ES-I3 (cell line): Measurements from ENCODE around the gene ROR2.

Experiments
- H3K36me3 ChIP-seq: 2 replicates; pipeline ENCODE4 v1.6.1; 2013; ENCODE audit warnings: mild to moderate bottlenecking, low read length, control low read depth, moderate library complexity; ENCODE audit not compliant: insufficient read depth
- H3K4me1 ChIP-seq: 2 replicates; pipeline ENCODE4 v1.6.1; 2013; ENCODE audit warnings: mild to moderate bottlenecking, control low read depth, low read length; ENCODE audit not compliant: insufficient read depth
- H3K9ac ChIP-seq: 2 replicates; pipeline ENCODE4 v1.6.1; 2013; ENCODE audit warnings: low read depth, mild to moderate bottlenecking, low read length, moderate library complexity
- H3K9me3 ChIP-seq: 2 replicates; pipeline ENCODE4 v1.6.1; 2013; ENCODE audit warnings: mild to moderate bottlenecking, low read length, moderate library complexity; ENCODE audit not compliant: control insufficient read depth, insufficient read depth

ROR2 gene

GRCh38 chr9:91660521-91660920, 289.5 kb downstream of the ROR2 start:
- Histone ChIP-seq H3K9me3 (no peaks in the 10 kb centered on the region), H3K9ac (no peak overlapping the region), H3K36me3 (no peaks in the 10 kb centered on the region), H3K4me1 (peaks cover 5% of the 10 kb centered on the region; the same call in 1 of the 2 replicates)

- no peaks in the 10 kb centered on the region for H3K9me3 ChIP-seq
- H3K9ac ChIP-seq, result no peak overlapping the region
- peaks cover 5% of the 10 kb centered on the region; the same call in 1 of the 2 replicates for H3K4me1 ChIP-seq
- H3K36me3 ChIP-seq, result no peaks in the 10 kb centered on the region
Observed at GRCh38 chr9:91659529-91660495, 290.2 kb downstream of the ROR2 start.

- Histone ChIP-seq H3K9me3 (no peaks in the 10 kb centered on the region), H3K36me3 (no peaks in the 10 kb centered on the region), H3K9ac (no peak overlapping the region), H3K4me1 (peaks cover 9% of the 10 kb centered on the region; the same call in 1 of the 2 replicates)
Observed at GRCh38 chr9:91658513-91659105, 291.4 kb downstream of the ROR2 start.

DNA sequence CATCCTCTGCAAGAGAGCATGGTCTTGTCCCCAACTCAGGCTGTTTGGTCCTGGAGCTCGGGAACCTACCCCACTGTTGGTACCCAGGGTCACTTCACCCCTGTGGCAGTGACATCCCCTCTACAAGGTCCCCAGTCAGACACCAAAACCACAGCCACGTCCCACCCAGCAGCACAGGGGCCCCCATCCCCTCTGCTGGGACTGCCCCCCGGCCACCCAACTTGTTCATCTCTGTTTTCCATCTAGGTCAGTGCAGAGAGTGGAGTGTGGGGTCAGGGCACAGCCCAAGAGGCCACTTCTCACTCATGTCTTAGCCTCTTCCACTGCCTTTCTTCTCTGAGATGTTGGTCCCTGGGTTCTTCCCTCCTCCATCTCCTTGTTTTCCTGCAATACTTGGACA, 292.5 kb downstream of the ROR2 start:
- no peaks in the 10 kb centered on the region for H3K9me3 ChIP-seq
- no peak overlapping the region for H3K9ac ChIP-seq
- no peaks in the 10 kb centered on the region for H3K36me3 ChIP-seq
- peaks cover 9% of the 10 kb centered on the region; the same call in 1 of the 2 replicates for H3K4me1 ChIP-seq

GRCh38 chr9:91655658-91656057, 294.4 kb downstream of the ROR2 start:
- Histone ChIP-seq H3K36me3 (no peaks in the 10 kb centered on the region), H3K4me1 (peaks cover 9% of the 10 kb centered on the region; the same call in 1 of the 2 replicates), H3K9ac (no peak overlapping the region), H3K9me3 (no peaks in the 10 kb centered on the region)

DNA sequence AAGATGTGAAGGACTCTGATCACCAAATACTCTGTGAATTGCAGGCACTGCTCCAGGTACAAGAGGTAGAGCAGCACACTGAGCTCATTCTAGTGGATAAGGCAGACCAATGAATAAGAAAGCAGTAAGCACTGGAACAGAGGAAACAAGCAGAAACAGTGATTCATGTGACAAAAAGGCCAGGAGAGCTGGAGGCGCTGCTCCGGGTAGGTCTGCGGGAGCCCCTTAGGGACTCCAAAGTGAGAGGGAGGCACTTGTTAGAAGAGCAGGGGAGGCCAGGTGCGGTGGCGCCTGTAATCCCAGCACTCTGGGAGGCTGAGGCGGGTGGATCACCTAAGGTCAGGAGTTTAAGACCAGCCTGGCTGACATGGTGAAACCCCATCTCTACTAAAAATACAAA, 294.8 kb downstream of the ROR2 start:
- Histone ChIP-seq H3K9ac (no peak overlapping the region), H3K4me1 (peaks cover 7% of the 10 kb centered on the region; the same call in 1 of the 2 replicates), H3K36me3 (no peaks in the 10 kb centered on the region), H3K9me3 (no peaks in the 10 kb centered on the region)

DNA sequence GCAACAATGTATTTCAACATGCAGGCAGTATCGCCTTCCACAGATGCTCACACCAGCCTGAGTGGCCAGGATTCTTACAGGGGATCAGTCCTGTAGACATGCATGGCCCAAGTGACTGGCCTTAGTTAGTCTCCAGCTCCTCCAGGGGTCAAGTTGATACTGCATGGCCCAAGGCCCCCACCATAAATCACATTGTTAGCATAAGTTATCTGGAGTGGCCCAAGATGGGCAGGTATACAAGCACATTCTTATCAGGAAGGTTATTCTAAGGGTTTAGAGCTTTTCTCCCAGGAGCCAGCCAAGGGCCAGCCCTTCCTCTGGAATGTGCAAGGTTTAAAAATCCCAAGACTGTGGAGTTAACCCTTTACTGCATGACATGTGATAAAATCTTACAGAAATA, 295.5 kb downstream of the ROR2 start:
- no peaks in the 10 kb centered on the region for H3K9me3 ChIP-seq
- no peak overlapping the region for H3K9ac ChIP-seq
- no peaks in the 10 kb centered on the region for H3K36me3 ChIP-seq
- H3K4me1 ChIP-seq, result 0 out of 2 replicates have a peak, but pooled peaks cover 5% of the 10 kb centered on the region

DNA sequence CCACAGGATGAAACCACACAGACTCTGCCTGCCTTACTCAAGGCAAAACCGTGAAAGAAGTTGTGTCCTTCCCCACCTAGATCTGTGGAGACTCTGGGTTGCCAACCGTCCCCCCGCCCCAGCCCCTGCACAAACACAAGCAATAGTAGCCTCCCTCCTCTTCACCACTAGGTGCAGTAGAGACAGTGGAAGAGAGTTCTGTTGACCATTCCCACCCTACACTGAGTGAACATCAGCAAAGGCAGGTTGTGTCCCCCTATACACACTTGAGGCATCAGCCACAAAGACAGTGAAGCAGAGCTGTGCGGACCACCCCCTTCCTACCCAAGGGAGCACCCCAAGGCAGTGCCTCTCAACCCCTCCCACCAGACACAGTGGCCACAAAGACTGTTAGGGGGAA, 302.7 kb downstream of the ROR2 start:
- H3K9me3 ChIP-seq, result no peaks in the 10 kb centered on the region

GRCh38 chr9:91646702-91647101, 303.3 kb downstream of the ROR2 start:
- Histone ChIP-seq H3K9ac (no peak overlapping the region), H3K9me3 (no peaks in the 10 kb centered on the region), H3K36me3 (no peaks in the 10 kb centered on the region), H3K4me1 (no peaks in the 10 kb centered on the region)

More for the DNA sequence above, 302.7 kb downstream of the ROR2 start:
- H3K9ac ChIP-seq, result no peak overlapping the region
- no peaks in the 10 kb centered on the region for H3K4me1 ChIP-seq
- H3K36me3 ChIP-seq, result no peaks in the 10 kb centered on the region

DNA sequence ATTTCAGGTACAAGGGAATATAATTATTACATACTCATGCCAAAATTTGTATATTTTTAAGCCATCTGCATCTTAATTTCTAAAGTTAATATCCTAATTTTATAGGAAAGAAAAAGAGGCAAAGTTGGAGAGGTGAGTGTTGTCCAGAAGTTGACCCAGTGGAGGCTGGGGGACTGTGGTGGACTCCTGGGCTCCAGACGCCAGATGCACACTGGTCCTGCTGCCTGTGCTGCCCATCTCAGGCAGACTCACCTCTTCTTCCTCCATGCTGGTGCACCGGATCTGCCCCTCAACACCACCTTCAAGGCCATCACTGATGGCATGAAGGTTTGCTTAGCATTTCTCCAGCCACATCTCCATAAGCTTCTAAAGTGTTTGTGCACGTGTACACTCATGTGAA, 305.6 kb downstream of the ROR2 start:
- no peaks in the 10 kb centered on the region for H3K9me3 ChIP-seq
- H3K4me1 ChIP-seq, result no peaks in the 10 kb centered on the region
- no peak overlapping the region for H3K9ac ChIP-seq
- H3K36me3 ChIP-seq, result no peaks in the 10 kb centered on the region

GRCh38 chr9:91643481-91644077, 306.4 kb downstream of the ROR2 start:
- no peaks in the 10 kb centered on the region for H3K36me3 ChIP-seq
- no peak overlapping the region for H3K9ac ChIP-seq
- H3K9me3 ChIP-seq, result no peaks in the 10 kb centered on the region
- no peaks in the 10 kb centered on the region for H3K4me1 ChIP-seq

DNA sequence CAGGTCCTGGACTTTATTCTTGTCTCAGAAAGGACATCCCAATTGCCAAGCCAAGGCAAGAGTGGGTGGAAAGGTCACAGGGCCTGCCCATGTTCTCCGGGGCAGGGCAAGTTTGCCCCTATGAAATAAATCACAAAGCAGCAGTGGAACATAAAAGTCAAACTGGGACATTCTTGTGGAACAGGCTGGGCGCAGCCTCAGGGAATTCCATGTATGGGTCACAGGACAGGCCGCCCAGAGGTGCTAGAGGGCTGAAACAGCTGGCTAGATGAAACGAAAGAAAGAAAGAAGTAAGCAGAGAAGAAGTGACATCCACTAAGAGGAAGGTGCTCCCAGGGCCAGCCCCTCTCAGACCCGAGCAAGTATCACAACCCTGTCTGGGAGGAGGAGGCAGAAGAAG, 307.3 kb downstream of the ROR2 start:
- Histone ChIP-seq H3K9me3 (no peaks in the 10 kb centered on the region), H3K4me1 (no peaks in the 10 kb centered on the region), H3K36me3 (no peaks in the 10 kb centered on the region), H3K9ac (no peak overlapping the region)

DNA sequence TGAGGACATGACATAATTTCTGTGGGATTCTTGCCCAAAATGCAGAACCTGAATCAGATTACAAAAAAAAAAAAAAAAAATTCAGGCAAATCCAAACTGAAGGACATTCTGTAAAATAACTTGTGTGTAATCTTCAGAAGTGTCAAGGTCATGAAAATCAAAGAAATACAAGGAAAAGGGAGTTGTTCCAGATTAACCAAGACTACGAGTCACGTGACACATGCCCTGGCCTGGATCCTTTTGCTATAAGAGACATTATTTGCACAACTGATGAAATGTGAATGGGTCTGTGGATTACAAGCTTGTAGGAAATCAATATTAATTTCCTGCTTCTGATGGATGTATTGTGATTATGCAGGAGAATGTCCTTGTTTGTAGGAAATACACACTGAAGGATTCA, 309.6 kb downstream of the ROR2 start:
- Histone ChIP-seq H3K4me1 (no peaks in the 10 kb centered on the region), H3K9me3 (no peaks in the 10 kb centered on the region)

DNA sequence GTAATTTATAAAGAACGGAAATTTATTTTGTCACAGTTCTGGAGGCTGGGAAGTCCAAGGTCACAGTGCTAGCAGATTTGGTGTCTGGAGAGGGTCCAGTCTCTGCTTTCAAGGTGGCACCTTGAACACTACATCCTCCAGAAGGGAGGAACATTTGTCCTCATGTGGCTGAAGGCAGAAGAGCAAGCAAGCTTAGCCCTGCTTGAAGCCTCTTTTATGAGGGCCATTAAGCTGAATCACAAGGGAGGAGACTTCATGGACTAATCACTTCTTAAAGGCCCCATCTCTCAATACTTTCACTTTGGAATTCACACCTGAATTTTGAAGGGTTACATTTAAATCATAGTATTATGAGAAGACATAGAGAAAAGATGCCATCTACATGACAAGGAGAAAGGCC, 311.0 kb downstream of the ROR2 start:
- H3K9me3 ChIP-seq, result no peaks in the 10 kb centered on the region

More for the DNA sequence above, 309.6 kb downstream of the ROR2 start:
- no peaks in the 10 kb centered on the region for H3K36me3 ChIP-seq
- no peak overlapping the region for H3K9ac ChIP-seq

More for the DNA sequence above, 311.0 kb downstream of the ROR2 start:
- H3K4me1 ChIP-seq, result no peaks in the 10 kb centered on the region
- H3K9ac ChIP-seq, result no peak overlapping the region
- no peaks in the 10 kb centered on the region for H3K36me3 ChIP-seq
